ENCODE data around the gene MAPK8. TPM values are rescaled to one million over a fixed set of nuclear protein-coding genes. Genes with fewer than 3 reads are reported as not detected.

MAPK8 gene
- total RNA-seq, 1 donor, result 92.8 TPM

DNA sequence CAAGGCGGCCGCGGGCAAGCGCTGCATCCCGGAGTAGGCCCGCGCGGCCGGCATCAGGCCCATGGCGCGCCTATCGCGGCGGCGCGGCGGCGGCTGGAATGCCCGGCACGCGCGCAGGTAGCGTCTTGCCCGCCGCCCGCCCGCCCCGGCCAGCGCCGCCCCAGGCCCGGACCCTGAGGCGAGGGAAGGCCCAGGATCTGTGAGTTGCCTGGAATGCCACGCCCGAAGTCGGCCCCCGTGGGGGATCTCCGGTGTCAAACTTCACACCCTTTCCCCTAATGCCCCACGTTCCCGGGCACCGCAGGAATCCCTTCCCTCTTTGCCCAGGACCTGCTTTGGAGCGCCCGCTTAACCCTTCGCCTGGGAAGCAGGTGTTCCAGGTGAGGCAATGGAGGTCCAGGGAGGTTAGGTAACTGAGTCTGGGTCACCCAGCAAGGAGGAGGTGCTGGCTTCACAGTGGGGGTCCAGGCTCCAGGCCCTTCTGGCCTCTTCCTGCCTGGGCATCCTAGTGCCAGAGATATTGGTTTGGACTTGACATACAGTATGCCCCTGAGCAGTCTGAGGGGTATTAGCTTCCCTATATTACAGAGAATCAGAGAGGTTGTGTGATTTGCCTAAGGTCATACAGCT lies 160.2 kb downstream of the MAPK8 start:
- Histone ChIP-seq H3K4me3 (ENCODE audit: low read length) (no peak overlapping the region), H3K9me3 (ENCODE audit: low read depth, low read length) (no peaks in the 10 kb centered on the region), H3K27me3 (ENCODE audit: insufficient read depth, low read length) (no peaks in the 10 kb centered on the region), H3K4me1 (ENCODE audit: insufficient read depth, low read length) (no peaks in the 10 kb centered on the region)

DNA sequence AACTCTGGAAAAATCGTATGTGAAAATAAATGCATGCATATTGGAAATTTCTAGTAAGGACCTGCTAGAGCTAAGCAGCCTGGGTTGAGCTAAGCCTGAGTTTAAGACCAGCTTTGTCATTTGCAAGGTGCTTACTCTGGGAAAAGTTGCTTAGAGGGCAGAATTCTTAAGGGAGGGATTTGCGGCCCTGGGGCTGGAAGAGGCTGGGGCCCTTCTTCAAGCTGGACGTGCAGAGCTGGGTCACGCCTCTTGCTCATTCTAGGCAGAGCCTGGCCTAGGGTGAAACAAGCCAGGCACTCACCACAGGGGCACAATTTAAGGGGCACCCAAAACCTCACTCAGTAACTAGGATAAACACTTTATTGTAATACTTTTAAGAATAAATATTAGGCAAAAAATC lies 161.2 kb downstream of the MAPK8 start:
- H3K9me3 ChIP-seq (ENCODE audit: low read depth, low read length), result no peaks in the 10 kb centered on the region
- H3K4me1 ChIP-seq (ENCODE audit: insufficient read depth, low read length), result no peaks in the 10 kb centered on the region
- no peak overlapping the region for H3K4me3 ChIP-seq (ENCODE audit: low read length)
- H3K27me3 ChIP-seq (ENCODE audit: insufficient read depth, low read length), result no peaks in the 10 kb centered on the region

DNA sequence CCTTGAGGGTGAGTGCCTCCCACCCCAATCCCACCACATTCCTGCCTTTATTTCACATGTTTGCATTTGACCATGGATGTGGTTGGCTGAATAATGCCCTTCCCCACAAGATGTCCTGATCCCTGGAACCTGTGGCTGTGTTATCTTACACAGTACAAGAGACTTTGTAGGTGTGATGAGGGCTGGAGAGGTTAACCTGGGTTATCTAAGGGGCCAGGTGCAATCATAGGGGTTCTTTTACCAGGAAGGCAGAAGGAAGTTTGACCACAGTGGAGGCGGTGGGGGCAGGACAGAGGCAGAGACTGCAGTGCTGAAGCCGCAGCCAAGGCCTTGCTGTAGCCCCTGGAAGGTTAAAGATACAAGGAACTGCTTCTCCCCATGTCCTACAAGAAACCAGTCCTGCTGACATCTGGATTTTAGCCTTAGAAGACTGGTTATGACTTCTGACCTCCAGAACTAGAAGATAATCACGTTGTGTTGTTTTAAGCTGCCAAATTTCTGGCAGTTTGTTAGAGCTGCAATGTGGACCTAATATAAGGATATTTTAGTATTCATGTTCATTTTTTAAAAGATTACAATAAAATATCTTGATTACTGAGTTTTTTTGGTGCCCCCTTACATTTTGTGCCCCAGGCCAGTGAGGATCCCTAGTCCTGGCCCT lies 161.8 kb downstream of the MAPK8 start:
- Histone ChIP-seq H3K4me1 (ENCODE audit: insufficient read depth, low read length) (no peaks in the 10 kb centered on the region), H3K9me3 (ENCODE audit: low read depth, low read length) (no peaks in the 10 kb centered on the region), H3K4me3 (ENCODE audit: low read length) (no peak overlapping the region), H3K27me3 (ENCODE audit: insufficient read depth, low read length) (no peaks in the 10 kb centered on the region)

DNA sequence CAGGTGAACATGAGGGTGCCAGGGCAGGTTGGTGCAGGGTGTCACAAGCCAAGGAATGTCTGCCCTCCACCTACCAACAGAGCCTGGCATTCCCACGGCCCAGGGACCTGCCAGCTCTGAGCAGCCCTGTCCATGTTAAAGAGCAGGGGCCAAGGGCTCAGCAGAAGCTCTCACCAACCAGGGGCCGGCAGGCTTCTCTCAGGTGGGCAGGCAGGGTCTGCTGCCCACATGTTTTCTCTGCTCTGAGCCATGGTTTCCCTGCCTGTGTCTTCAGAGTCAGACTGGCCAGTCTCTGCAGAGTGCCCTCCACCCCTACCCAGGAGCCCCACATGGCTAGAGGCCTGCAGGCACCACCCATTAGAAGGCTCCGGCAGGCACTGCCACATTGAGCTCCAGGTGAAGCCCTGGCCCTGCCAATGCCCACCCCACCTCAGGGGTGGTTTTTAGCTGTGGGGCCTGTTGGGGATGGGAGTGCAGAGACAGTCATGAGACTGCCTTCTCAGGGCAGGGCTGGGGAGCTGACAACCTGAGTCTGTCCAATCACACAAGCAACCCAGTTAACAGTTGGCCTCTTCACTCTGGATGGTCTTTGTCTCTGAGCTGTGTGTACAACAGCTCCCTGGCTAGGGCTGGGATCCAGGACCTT lies 162.5 kb downstream of the MAPK8 start:
- H3K4me3 ChIP-seq (ENCODE audit: low read length), result no peak overlapping the region
- H3K9me3 ChIP-seq (ENCODE audit: low read depth, low read length), result no peaks in the 10 kb centered on the region
- H3K27me3 ChIP-seq (ENCODE audit: insufficient read depth, low read length), result no peaks in the 10 kb centered on the region
- H3K4me1 ChIP-seq (ENCODE audit: insufficient read depth, low read length), result no peaks in the 10 kb centered on the region

DNA sequence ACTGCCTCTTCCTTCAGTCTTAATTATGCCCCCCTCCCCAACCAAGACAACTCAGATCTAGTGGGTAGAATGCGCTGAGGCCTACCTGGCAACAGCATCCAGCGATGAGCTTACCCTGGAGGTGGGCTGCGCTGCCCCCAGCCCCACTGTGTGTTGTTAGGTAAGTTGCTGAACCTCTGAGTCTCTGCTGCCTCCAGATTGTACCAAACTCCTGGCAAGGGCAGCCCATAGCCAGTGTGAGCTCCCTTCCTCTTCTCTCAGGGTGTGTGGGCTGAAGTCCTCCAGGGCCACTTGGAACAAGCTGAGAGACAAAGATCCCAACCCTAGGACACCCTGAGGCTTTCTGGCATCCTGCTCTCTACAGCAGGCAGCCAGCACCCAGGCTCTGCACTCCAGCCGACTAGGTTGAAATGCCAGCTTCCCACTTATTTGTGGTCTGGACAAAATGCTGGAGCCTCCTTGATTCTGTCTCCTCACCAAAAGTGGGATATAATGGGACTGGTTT lies 163.1 kb downstream of the MAPK8 start:
- H3K4me3 ChIP-seq (ENCODE audit: low read length), result no peak overlapping the region
- H3K27me3 ChIP-seq (ENCODE audit: insufficient read depth, low read length), result no peaks in the 10 kb centered on the region
- no peaks in the 10 kb centered on the region for H3K9me3 ChIP-seq (ENCODE audit: low read depth, low read length)
- no peaks in the 10 kb centered on the region for H3K4me1 ChIP-seq (ENCODE audit: insufficient read depth, low read length)

DNA sequence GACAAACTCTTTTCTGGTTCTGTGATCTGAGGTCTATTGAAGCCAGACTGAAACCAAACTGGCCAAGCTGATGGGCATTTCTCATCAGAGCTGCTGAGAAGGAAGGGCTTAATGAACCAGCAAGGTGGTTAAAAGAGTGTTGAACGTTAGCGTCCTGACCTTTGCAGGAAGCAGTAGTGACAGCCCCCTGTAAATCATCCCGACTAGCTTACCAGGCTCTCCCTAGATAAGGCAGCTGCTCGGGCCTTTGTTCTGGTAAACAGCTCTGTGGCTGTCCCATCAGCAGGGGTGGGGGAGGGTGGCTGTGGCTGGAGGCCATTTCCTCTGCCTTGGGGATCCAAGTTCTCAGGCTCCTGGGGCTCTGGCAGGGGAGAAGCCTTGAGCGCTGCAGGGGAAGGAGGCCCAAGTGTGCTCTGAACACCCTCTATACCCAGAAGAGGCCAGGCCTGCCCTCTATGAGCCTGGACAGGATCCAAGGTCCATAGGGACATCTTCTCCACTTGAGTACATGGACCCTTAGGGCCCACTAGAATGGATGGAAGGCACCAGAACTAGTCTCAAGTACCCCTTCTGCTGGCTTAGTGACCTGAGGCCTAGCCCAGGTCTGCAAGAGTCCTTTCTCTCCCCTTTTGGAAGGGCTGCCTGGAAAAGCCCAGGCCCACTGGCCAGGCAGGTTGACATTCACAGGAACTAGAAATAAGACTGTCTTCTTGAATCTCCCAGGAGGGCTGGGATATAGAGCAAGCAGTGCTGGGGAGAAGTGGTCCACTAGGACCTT lies 163.8 kb downstream of the MAPK8 start:
- Histone ChIP-seq H3K9me3 (ENCODE audit: low read depth, low read length) (no peaks in the 10 kb centered on the region), H3K27me3 (ENCODE audit: insufficient read depth, low read length) (no peaks in the 10 kb centered on the region), H3K4me3 (ENCODE audit: low read length) (no peak overlapping the region), H3K4me1 (ENCODE audit: insufficient read depth, low read length) (no peaks in the 10 kb centered on the region)

DNA sequence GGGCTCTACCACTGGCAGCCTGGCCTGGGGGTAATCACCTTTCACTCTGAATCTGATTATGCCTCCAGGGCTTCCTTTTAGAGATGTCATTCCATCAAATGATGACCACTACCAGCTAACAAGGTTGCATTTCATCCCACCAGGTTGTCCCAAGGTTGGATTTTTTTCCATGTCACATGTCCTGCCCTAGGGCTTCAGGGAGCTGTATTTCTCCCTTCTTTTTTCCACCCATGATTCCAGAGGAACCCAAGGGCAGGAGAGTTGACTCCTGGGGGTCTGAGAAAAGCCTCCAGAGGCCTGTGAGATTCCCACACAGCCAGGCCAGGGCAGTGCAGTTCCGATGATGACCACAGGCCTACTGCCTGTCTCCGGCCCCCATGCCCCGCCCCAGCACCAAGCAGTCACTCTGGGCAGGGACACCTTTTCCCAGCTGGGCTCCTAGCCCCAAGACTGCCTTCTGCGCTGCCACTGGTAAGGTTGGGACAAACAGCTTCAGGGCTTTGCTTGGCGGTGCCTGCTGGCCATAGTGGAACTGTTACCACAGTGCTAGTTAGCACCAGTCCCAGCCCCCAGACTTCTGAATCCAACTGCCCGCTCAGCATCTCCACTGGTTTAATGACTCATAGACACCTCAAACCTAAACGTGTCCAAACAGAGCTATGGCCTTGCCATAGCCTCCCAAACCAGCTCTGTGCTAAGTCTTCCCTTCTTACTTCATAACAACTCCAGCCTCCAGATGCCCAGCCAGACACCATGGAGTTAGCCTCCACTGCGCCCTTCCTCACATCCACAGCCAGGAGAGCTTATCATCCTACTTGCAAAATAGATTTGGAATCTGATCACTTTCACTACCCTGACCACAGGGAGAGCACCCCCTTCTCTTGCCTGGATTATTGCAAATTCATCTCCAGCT lies 164.7 kb downstream of the MAPK8 start:
- Histone ChIP-seq H3K4me3 (ENCODE audit: low read length) (no peak overlapping the region), H3K4me1 (ENCODE audit: insufficient read depth, low read length) (no peaks in the 10 kb centered on the region), H3K9me3 (ENCODE audit: low read depth, low read length) (no peaks in the 10 kb centered on the region), H3K27me3 (ENCODE audit: insufficient read depth, low read length) (no peaks in the 10 kb centered on the region)

DNA sequence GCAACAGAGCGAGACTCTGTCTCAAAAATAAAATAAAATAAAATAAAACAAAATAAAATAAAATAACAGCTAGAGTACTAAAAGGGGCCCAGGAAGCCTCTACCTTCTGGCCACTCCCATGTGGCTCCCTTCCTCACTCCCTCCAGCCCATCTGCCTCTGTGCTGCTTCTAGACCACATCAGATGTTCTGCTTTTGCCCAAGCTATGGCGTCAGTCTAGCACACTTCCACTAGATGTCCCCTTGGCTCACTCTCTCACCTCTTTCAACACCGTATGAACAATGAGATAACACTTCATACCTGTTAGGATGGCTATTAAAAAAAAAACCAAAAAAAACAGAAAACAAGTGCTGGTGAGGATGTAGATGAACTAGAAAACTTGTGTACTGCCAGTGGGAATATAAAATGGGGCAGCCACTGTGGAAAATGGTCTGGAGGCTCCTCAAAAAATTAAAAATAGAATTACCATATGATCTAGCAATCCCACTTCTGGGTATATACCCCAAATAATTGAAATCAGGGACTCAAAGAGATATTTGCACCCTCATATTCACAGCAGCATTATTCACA lies 166.1 kb downstream of the MAPK8 start:
- Histone ChIP-seq H3K27me3 (ENCODE audit: insufficient read depth, low read length) (no peaks in the 10 kb centered on the region), H3K4me3 (ENCODE audit: low read length) (no peak overlapping the region), H3K9me3 (ENCODE audit: low read depth, low read length) (no peaks in the 10 kb centered on the region), H3K4me1 (ENCODE audit: insufficient read depth, low read length) (no peaks in the 10 kb centered on the region)

DNA sequence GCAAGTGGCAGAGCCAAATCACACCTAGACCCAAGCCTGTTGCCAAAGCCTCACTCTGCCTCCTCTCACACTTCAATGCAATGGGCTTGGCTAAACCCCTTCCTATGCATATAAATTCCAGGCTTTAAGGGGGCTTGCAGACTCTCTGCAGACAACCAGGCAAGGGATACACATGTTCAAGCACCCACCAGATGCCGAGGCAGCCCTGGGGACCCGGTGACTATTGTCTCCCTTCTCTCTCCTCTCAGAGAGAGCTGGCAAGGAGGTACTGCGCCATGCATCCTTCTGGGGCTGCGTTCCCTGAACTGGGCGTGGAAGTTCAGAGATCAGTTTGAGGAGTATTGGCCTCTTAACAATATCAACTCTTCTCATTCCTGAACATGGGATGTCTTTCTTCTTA lies 167.2 kb downstream of the MAPK8 start:
- no peak overlapping the region for H3K4me3 ChIP-seq (ENCODE audit: low read length)

DNA sequence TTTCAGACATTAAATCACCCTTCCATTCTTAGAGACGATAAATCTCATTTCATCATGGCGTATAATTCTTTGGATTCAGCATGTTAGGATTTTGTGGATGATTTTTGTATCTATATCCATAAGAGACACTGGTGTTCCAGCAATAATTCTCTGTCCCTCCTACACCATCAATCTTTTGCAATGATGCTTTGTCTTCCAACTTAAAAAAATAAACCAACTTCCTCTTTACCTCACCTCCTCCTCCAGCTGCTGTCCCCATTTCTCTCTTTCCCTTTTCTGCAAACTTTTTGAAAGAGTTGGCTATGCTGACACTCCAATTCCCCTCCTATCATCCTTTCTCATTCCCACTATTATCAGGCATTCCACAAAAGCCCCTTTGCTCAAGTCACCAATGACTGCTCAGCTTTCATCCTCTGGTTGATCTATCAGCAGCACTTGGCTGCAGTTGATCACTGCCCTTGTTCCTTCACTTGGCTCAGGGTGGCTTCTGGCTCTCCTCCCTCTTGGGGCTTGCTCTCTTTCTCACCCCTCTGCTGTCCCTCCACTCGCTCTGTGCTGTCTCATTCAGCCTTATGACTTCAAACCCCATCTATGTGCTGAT lies 168.4 kb downstream of the MAPK8 start:
- H3K9me3 ChIP-seq (ENCODE audit: low read depth, low read length), result no peaks in the 10 kb centered on the region
- H3K27me3 ChIP-seq (ENCODE audit: insufficient read depth, low read length), result no peaks in the 10 kb centered on the region
- H3K4me3 ChIP-seq (ENCODE audit: low read length), result no peak overlapping the region
- H3K4me1 ChIP-seq (ENCODE audit: insufficient read depth, low read length), result no peaks in the 10 kb centered on the region

More for the DNA sequence above, 167.2 kb downstream of the MAPK8 start:
- Histone ChIP-seq H3K27me3 (ENCODE audit: insufficient read depth, low read length) (no peaks in the 10 kb centered on the region), H3K4me1 (ENCODE audit: insufficient read depth, low read length) (no peaks in the 10 kb centered on the region), H3K9me3 (ENCODE audit: low read depth, low read length) (no peaks in the 10 kb centered on the region)

DNA sequence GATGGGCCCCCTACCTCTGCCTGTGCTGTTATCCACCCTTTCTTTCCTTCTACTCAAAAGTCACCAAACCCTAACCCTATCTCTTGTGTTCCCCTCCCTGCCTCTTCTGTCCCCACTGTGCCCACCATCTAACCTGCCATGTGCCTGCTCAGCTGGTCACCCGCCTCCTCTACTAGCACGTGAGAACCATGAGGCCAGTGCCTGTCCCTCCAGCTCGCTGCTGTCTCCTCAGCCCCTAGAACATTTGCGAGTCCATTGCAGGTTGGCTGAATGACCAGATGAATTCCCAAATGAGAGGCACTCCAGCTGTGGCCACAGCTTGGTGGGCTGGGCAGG lies 169.4 kb downstream of the MAPK8 start:
- Histone ChIP-seq H3K27me3 (ENCODE audit: insufficient read depth, low read length) (no peaks in the 10 kb centered on the region), H3K9me3 (ENCODE audit: low read depth, low read length) (no peaks in the 10 kb centered on the region), H3K4me3 (ENCODE audit: low read length) (no peak overlapping the region), H3K4me1 (ENCODE audit: insufficient read depth, low read length) (no peaks in the 10 kb centered on the region)

DNA sequence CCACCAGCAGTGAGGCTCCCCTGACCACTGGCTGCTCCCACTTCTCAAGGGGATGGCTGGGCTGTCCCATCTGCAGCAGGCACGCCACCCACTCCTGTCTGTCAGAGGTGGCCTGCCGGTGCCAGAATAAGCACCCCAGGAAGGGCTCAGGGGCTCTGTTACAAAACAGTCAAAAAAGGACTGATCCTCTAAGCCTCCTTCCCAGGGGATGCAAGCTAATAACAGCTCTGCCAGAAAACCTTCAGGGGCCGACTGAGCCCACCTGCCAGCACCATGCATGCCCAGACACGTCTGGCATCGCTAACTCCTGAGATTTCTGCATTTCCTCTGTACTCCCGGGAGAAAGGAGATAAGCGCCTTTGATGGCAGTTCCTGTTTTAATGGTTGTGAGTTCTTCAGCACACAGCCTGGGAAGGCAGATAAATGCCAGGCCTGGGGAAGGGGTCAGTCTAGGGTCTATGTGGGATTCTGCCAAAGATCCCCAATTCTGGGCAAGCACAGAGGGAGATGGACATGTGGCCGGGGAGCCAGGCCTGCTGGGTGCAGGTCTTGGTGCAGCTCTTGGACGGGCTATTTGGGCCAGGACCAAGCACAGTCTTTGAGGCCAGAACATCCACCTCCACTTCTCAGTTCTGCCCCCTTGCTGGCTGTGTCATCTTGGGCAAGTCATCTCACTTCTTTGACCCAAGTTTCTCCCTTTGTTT lies 170.0 kb downstream of the MAPK8 start:
- no peaks in the 10 kb centered on the region for H3K9me3 ChIP-seq (ENCODE audit: low read depth, low read length)
- no peak overlapping the region for H3K4me3 ChIP-seq (ENCODE audit: low read length)
- H3K27me3 ChIP-seq (ENCODE audit: insufficient read depth, low read length), result no peaks in the 10 kb centered on the region
- no peaks in the 10 kb centered on the region for H3K4me1 ChIP-seq (ENCODE audit: insufficient read depth, low read length)

DNA sequence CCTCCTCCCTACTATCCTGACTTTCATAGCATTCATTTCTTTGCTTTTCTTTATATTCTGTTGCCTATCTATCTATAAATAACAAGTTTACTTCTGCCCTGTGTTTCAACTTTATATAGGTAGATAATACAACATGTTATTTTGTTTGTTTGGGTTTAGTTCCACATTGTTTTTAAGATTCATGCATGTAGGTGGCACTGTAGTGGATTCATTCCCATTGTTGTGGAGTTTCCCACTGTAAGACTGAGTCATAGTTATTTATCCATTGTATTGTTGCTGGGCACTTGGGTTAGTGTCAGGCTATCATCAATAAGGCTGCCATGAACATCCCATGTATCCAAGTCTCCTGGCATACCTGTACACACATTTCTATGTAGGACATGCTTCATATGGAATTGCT lies 170.7 kb downstream of the MAPK8 start:
- H3K4me1 ChIP-seq (ENCODE audit: insufficient read depth, low read length), result no peaks in the 10 kb centered on the region
- H3K4me3 ChIP-seq (ENCODE audit: low read length), result no peak overlapping the region
- H3K27me3 ChIP-seq (ENCODE audit: insufficient read depth, low read length), result no peaks in the 10 kb centered on the region
- no peaks in the 10 kb centered on the region for H3K9me3 ChIP-seq (ENCODE audit: low read depth, low read length)

Data from mononuclear cell (primary cell).